ENCODE results near the gene ENOX2. TPM values are rescaled to one million over a fixed set of nuclear protein-coding genes. Genes with fewer than 3 reads are reported as not detected.

Gene ENOX2
- polyA plus RNA-seq, 1 donor (not counting 4 experiments of a cell fraction or from before 2014, with no cell fraction given), result 24.5 TPM

DNA sequence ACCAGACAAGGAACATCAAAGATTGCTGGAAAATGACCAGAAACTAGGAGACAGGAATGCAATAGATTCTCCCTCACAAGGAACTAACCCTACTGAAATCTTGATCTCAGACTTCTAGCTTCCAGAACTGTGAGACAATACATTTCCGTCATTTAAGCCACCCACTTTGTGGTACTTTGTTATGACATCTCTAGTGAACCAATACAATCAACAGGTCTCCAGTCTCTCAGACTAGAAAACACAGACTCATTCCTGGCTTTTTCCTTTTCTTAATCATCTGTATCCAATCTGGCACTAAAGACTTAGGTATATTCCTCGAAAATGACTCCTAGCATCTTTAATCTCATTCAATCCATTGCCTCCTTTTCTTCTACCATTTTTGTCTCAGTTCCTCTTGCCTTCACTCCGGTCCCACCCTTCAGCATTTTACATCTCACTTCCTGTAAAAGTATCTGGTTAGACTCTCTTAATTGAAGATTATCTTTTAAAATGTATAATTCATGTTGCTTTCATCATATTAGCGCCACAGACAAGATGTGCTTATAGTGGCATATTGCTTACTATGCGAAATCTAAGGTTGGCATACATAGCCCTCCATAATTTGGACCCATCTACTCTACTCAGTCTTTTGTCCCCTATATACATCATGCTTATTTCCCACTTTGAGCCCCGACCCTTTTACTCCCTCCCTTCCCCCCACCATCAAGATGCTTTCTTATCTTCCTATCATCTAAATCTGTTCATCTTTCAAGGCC, 250.0 kb downstream of the ENOX2 start:
- FAIRE-seq, result no peak
- H2AFZ ChIP-seq (ENCODE audit: control insufficient read depth, low read length), result no peak overlapping the region
- TF ChIP-seq, protein P1, sequence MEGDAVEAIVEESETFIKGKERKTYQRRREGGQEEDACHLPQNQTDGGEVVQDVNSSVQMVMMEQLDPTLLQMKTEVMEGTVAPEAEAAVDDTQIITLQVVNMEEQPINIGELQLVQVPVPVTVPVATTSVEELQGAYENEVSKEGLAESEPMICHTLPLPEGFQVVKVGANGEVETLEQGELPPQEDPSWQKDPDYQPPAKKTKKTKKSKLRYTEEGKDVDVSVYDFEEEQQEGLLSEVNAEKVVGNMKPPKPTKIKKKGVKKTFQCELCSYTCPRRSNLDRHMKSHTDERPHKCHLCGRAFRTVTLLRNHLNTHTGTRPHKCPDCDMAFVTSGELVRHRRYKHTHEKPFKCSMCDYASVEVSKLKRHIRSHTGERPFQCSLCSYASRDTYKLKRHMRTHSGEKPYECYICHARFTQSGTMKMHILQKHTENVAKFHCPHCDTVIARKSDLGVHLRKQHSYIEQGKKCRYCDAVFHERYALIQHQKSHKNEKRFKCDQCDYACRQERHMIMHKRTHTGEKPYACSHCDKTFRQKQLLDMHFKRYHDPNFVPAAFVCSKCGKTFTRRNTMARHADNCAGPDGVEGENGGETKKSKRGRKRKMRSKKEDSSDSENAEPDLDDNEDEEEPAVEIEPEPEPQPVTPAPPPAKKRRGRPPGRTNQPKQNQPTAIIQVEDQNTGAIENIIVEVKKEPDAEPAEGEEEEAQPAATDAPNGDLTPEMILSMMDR (optimal IDR thresholded peaks at IDR 0.05 in 1 of 3, IDR thresholded peaks at IDR 0.05 in 1 of 3, conservative IDR thresholded peaks at IDR 0.05 in 1 of 3; ENCODE audit: extremely low read depth in 1 of 3, insufficient read depth in 2 of 3, low read length in 3 of 3), result no peak
- TF ChIP-seq EZH2 (IDR thresholded peaks at IDR 0.05; ENCODE audit: low read length), result no peak
- H3K4me2 ChIP-seq (ENCODE audit: control insufficient read depth, extremely low read depth, insufficient read depth, low read depth, low read length), result no peak overlapping the region
- no peak overlapping the region for H3K27ac ChIP-seq (ENCODE audit: control insufficient read depth, insufficient read depth, low read length)
- H3K27me3 ChIP-seq (ENCODE audit: control insufficient read depth, extremely low read depth, insufficient read depth, low read length), result no peaks in the 10 kb centered on the region
- no peaks in the 10 kb centered on the region for H3K36me3 ChIP-seq (ENCODE audit: control insufficient read depth in 2 of 2, extremely low read depth in 1 of 2, insufficient read depth in 2 of 2, low read length in 2 of 2)
- H3K4me1 ChIP-seq (ENCODE audit: control insufficient read depth, extremely low read depth, insufficient read depth, low read length), result no peaks in the 10 kb centered on the region
- no peak overlapping the region for H3K9ac ChIP-seq (ENCODE audit: control insufficient read depth, extremely low read depth, insufficient read depth, low read length)
- no peaks in the 10 kb centered on the region for H3K9me3 ChIP-seq (ENCODE audit: control insufficient read depth, low read depth, low read length)
- no peaks in the 10 kb centered on the region for H3K79me2 ChIP-seq (ENCODE audit: control insufficient read depth, insufficient read depth, low read length)
- no peaks in the 10 kb centered on the region for H3K9me1 ChIP-seq (ENCODE audit: control insufficient read depth, extremely low read depth, insufficient read depth, low read length)
- H3K4me3 ChIP-seq (ENCODE audit: control insufficient read depth in 2 of 3, extremely low read depth in 1 of 3, insufficient read depth in 2 of 3, low read depth in 1 of 3, low read length in 3 of 3), result no peak overlapping the region
- no peak for DNase-seq (ENCODE audit: low read depth, low spot score)
- dilution Hi-C loops (cut with MboI; ENCODE audit: extremely low pct_ligation_motif_present, low sequenced_read_pairs), result no loop called here
- no peaks in the 10 kb centered on the region for H4K20me1 ChIP-seq (ENCODE audit: control insufficient read depth, extremely low read depth, insufficient read depth, low read length)

DNA sequence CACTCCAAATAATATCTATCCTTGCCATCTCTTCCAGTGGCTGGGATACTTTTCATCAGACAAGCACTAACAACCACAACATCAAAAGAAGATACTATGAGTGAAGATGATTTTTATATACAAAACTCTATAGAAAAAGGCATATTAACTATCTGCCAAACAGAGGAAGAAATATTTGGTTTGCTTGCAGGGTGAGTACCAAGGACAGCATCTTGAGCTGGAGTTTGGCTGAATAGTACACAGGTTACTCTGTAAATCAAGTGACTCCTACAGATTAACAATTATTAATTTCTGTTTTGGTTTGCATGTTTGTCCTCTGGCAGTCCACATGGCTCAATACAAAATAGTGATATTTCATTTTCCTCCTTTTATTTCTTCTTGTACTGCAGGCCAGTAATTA, 253.3 kb downstream of the ENOX2 start:
- dilution Hi-C loops (cut with MboI; ENCODE audit: extremely low pct_ligation_motif_present, low sequenced_read_pairs), result no loop called here

More for the DNA sequence above, 253.3 kb downstream of the ENOX2 start:
- Histone ChIP-seq H3K4me3 (ENCODE audit: control insufficient read depth in 2 of 3, extremely low read depth in 1 of 3, insufficient read depth in 2 of 3, low read depth in 1 of 3, low read length in 3 of 3) (no peak overlapping the region), H3K36me3 (ENCODE audit: control insufficient read depth in 2 of 2, extremely low read depth in 1 of 2, insufficient read depth in 2 of 2, low read length in 2 of 2) (no peaks in the 10 kb centered on the region), H3K4me1 (ENCODE audit: control insufficient read depth, extremely low read depth, insufficient read depth, low read length) (no peaks in the 10 kb centered on the region), H3K9me1 (ENCODE audit: control insufficient read depth, extremely low read depth, insufficient read depth, low read length) (no peaks in the 10 kb centered on the region), H3K9ac (ENCODE audit: control insufficient read depth, extremely low read depth, insufficient read depth, low read length) (no peak overlapping the region), H3K27ac (ENCODE audit: control insufficient read depth, insufficient read depth, low read length) (no peak overlapping the region), H3K9me3 (ENCODE audit: control insufficient read depth, low read depth, low read length) (no peaks in the 10 kb centered on the region), H3K27me3 (ENCODE audit: control insufficient read depth, extremely low read depth, insufficient read depth, low read length) (no peaks in the 10 kb centered on the region), H2AFZ (ENCODE audit: control insufficient read depth, low read length) (no peak overlapping the region), H3K4me2 (ENCODE audit: control insufficient read depth, extremely low read depth, insufficient read depth, low read depth, low read length) (no peak overlapping the region), H4K20me1 (ENCODE audit: control insufficient read depth, extremely low read depth, insufficient read depth, low read length) (no peaks in the 10 kb centered on the region), H3K79me2 (ENCODE audit: control insufficient read depth, insufficient read depth, low read length) (no peaks in the 10 kb centered on the region)
- FAIRE-seq (no peak), DNase-seq (ENCODE audit: low read depth, low spot score) (no peak)
- no peak for TF ChIP-seq EZH2 (IDR thresholded peaks at IDR 0.05; ENCODE audit: low read length)
- TF ChIP-seq, protein P1 (optimal IDR thresholded peaks at IDR 0.05 in 1 of 3, IDR thresholded peaks at IDR 0.05 in 1 of 3, conservative IDR thresholded peaks at IDR 0.05 in 1 of 3; ENCODE audit: extremely low read depth in 1 of 3, insufficient read depth in 2 of 3, low read length in 3 of 3), result no peak
